Fibroblast of villous mesenchyme (primary cell): ENCODE data around the gene PARP9. TPM values are rescaled to one million over a fixed set of nuclear protein-coding genes. Genes with fewer than 3 reads are reported as not detected.
A peak's percentile ranks its signal among the peaks of the same experiment; 100 is the strongest.
"Not testable (repeated sequence)": the region's sequence is repeated elsewhere in the genome, so short reads cannot be mapped to it uniquely, and the experiment has no call there.

Experiments used
- DNase-seq: peaks from one replicate; pipeline ENCODE4 v3.0.0-alpha.2; 2010; ENCODE audit warnings: low read depth
- H3K4me3 ChIP-seq: 2 replicates; pipeline ENCODE4 v1.5.1; 2011; ENCODE audit warnings: low read depth, mild to moderate bottlenecking, low read length
- total RNA-seq: library from RNA; depleted of rRNA; stranded (reverse); fragments of >200 nt; gene quantifications from 2 replicates; pipeline ENCODE4 v1.2.3, GENCODE V29; 2012
- TF ChIP-seq, protein P1 (sequence below): IDR thresholded peaks from 2 replicates; pipeline ENCODE4 v1.5.1; 2012; ENCODE audit warnings: low read depth, mild to moderate bottlenecking, low read length; ENCODE audit not compliant: insufficient read depth

The PARP9 gene
- total RNA-seq, 1 donor = 34.5 TPM

GRCh38 chr3:122506450-122506849 is 57.6 kb downstream of the PARP9 start:
- no peak for DNase-seq
- no peak overlapping the region for H3K4me3 ChIP-seq
- TF ChIP-seq, protein P1, sequence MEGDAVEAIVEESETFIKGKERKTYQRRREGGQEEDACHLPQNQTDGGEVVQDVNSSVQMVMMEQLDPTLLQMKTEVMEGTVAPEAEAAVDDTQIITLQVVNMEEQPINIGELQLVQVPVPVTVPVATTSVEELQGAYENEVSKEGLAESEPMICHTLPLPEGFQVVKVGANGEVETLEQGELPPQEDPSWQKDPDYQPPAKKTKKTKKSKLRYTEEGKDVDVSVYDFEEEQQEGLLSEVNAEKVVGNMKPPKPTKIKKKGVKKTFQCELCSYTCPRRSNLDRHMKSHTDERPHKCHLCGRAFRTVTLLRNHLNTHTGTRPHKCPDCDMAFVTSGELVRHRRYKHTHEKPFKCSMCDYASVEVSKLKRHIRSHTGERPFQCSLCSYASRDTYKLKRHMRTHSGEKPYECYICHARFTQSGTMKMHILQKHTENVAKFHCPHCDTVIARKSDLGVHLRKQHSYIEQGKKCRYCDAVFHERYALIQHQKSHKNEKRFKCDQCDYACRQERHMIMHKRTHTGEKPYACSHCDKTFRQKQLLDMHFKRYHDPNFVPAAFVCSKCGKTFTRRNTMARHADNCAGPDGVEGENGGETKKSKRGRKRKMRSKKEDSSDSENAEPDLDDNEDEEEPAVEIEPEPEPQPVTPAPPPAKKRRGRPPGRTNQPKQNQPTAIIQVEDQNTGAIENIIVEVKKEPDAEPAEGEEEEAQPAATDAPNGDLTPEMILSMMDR = no peak

DNA sequence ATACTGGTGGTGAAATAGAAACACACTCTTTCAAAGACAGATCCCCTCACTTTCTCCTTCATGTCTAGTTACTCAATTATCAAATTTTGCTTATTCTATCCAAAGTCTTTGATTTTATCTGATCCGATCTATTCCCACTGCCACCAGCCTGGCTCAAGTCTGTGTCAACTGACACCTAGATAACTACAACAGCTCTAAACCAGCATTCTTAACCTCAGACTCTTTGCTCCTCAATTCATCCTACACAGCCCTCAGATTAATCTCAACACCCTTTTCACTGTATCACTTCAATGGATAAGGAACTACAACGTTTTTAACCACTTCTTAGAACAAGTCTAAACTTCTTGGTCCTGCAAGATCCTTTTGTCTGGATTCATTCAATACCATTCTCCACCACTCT is 58.4 kb downstream of the PARP9 start:
- H3K4me3 ChIP-seq = no peak overlapping the region
- TF ChIP-seq, protein P1 = no peak
- no peak for DNase-seq

- TF ChIP-seq, protein P1 = no peak
- H3K4me3 ChIP-seq = no peak overlapping the region
- DNase-seq = no peak
Observed at GRCh38 chr3:122502941-122503340, 61.2 kb downstream of the PARP9 start.

- no peak for DNase-seq
- no peak overlapping the region for H3K4me3 ChIP-seq
- TF ChIP-seq, protein P1 = no peak
Observed at GRCh38 chr3:122502139-122502538, 62.0 kb downstream of the PARP9 start.

- not testable (repeated sequence) for H3K4me3 ChIP-seq, DNase-seq
Observed at GRCh38 chr3:122500964-122501363, 63.1 kb downstream of the PARP9 start.

DNA sequence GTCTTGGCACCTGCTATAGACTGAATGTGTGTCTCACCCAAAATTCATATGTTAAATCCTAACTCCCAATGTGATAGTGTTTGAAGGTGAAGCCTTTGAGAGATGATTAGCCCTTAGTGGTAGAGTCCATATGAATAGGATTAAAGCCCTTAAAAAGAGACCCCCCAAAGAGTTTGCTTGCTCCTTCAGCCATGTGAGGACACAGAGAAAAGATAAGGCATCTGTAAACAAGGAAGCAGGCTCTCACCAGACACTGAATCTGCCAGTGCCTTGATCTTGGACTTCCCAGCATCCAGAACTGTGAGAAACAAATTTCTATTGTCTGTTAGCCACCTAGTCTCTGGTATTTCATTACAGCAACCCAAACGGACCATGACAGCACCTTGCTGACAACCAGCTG is 65.9 kb downstream of the PARP9 start:
- H3K4me3 ChIP-seq = no peak overlapping the region
- TF ChIP-seq, protein P1 = no peak
- no peak for DNase-seq

- H3K4me3 ChIP-seq = no peak overlapping the region
- peak; percentile 92 for DNase-seq
- TF ChIP-seq, protein P1 = no peak
Observed at GRCh38 chr3:122497425-122497824, 66.7 kb downstream of the PARP9 start.

- TF ChIP-seq, protein P1 = no peak
Observed at GRCh38 chr3:122496508-122496907, 67.6 kb downstream of the PARP9 start.

More at GRCh38 chr3:122496508-122496907, 67.6 kb downstream of the PARP9 start:
- no peak for DNase-seq
- H3K4me3 ChIP-seq = no peak overlapping the region
